ENCODE results near the gene POU2F2.
"Not testable (repeated sequence)": the region's sequence is repeated elsewhere in the genome, so short reads cannot be mapped to it uniquely, and the experiment has no call there.

POU2F2 gene

DNA sequence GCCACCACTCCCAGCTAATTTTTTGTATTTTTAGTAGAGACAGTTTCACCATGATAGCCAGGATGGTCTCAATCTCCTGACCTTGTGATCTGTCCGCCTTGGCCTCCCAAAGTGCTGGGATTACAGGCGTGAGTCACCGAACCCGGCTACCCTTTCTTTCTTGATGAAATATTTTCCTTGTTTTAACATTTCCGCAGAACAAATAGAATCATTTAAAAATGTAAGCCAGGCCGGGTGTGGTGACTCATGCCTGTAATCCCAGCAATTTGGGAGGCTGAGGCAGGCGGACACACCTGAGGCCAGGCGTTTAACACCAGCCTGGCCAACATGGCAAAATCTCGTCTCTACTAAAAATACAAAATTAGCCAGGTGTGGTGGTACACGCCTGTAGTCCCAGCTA, 32.0 kb downstream of the POU2F2 start:
- DNase-seq (ENCODE audit: low read depth in 2 of 2): not testable (repeated sequence)

DNA sequence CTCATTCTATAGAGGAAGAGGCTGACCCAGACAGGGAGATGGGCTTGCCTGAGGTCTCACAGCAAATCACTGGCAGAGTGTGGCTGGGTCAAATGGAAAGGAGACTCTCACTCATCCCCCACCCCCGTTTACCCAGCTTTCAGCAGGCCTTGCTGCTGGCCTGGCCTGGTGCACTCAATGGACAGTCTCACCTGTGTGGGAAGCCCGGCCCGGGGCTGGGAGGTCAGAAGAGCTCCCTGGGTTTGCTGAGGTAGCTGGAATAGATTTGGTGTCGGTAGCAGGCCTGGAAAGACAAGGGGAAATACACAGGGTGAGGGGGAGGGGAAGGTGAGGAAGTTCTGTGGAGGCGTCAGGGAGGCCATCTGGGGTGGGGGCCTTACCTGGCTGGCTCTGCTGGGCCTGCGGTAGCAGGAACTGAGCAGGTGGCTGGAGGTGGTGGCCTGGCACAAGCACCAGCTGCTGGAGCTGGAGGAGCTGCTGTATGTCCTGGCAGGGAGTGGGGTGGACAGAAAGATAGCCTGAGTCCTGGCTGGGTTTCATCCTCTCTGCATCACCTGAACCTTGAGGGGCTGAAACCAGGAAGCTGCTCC, 32.8 kb downstream of the POU2F2 start:
- no peak for DNase-seq (ENCODE audit: low read depth in 2 of 2)

GRCh38 chr19:42098781-42099180, 33.5 kb downstream of the POU2F2 start:
- DNase-seq (ENCODE audit: low read depth in 2 of 2): no peak

DNA sequence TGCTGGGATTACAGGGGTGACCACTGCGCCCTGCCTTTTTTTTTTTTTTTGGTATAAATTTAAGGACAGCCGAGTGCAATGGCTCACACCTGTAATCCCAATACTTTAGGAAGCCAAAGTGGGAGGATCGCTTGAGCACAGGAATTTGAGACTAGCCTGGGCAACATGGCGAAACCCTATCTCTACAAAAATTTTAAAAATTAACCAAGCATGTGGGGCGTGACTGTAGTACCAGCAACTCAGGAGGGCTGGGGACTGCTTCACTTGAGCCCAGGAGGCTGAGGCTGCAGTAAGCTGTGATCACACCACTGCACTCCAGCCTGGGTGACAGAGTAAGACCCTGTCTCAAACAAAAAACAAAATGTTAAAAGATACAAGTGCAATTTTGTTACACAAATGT, 34.8 kb downstream of the POU2F2 start:
- DNase-seq (ENCODE audit: low read depth in 2 of 2): no peak

DNA sequence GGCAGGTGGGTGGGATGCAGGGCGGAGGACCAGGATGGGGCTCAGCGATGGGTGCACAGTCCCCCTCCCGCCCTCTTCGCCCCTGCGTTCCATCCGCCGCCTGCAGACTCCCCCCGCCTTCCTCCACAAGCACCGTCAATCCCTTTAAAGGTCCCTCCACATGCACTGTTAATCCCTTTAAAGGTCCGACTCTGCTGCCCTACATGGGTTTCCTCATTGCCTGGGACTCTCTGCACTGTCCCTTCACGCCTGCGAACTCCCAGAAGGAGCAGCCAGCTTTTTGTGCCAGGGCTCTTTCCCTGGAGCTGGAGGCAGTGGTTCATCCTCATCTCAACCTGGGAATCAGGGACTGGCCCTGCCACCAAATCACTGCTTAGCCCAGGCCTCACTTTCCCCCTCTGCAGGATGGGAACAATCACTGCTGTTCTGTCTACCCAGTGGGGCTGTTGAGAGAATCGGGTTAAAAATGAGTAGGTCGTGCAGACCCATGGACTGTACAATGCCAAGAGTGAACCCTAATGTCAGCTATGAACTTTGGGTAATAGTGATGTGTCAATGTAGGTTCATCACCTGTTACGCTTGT, 35.9 kb downstream of the POU2F2 start:
- DNase-seq (ENCODE audit: low read depth in 2 of 2): no peak

GRCh38 chr19:42095814-42096230, 36.4 kb downstream of the POU2F2 start:
- no peak for DNase-seq (ENCODE audit: low read depth in 2 of 2)

DNA sequence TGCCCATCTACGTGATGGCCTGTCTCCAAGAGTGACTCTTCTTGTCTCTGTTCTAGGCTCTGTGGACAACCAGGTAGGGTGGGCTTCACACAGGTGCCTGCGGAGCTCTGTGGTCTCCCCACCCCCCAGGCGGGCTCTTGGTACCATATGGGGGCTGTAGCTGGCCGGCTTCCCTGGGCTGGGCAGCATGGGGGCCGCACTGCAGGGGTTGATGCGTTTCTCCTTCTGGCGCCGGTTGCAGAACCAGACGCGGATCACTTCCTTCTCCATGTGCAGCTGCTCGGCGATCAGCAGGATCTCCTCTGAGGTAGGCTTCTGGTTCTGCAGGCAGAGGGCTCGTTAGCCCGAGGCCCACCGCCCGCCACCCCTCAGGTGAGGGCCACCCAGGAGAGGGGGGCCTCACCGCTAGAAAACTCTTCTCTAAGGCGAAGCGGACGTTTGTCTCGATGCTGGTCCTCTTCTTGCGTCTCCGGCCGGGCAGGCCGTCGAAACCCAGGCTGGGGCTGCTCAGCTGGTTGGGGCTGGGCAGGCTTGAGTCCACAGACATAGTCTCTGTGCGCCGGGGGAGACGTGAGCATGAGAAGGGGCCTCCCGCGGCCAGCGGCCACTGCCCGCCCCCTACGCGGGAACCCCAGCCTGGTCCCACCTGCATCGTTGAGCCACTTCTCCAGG, 37.0 kb downstream of the POU2F2 start:
- DNase-seq (ENCODE audit: low read depth in 2 of 2): no peak

- DNase-seq (ENCODE audit: low read depth in 2 of 2): no peak
Measured at GRCh38 chr19:42093926-42094325, 38.3 kb downstream of the POU2F2 start.

GRCh38 chr19:42093505-42093904, 38.7 kb downstream of the POU2F2 start:
- DNase-seq (ENCODE audit: low read depth in 2 of 2): no peak

DNA sequence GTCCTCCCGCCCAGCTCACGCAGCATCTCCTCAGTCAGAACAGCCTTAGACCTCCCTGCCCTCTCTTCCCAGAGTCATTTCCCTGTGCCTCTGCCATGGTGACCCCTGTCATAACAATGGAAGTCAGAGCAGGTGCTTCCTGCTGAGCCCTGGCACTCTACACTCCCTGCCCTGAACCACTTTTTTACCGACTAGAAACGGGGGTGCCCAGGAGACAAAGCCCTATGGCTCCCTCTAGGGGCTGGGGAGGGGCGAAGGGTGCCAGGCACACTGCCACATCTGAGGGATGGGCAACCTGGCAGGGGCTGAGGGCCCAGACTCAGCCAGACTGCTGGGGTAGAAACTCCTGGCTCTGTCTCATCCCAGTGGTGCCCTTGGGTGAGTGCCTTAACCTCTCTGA, 39.9 kb downstream of the POU2F2 start:
- DNase-seq (ENCODE audit: low read depth in 2 of 2): no peak

DNA sequence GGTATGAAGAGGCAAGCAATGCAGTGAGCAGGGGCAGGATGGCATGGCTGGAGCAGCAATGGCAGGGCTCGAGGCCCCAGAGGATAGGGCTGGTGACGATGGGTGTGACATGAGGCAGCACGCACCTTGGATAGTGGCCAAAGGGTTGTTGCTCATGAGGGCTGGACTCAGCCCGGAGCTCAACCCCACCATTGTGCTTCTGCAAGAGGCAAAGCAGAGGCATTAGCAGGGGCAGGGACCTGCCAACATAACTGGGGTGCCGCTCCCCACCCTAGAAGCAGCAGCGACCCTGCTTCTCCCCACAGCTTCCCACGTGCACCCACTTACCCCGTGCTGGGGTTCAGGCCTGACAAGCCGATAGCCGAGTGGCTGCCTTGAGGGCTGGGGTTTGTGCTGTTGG, 40.5 kb downstream of the POU2F2 start:
- no peak for DNase-seq (ENCODE audit: low read depth in 2 of 2)

GRCh38 chr19:42091300-42091699, 40.9 kb downstream of the POU2F2 start:
- DNase-seq (ENCODE audit: low read depth in 2 of 2): no peak

DNA sequence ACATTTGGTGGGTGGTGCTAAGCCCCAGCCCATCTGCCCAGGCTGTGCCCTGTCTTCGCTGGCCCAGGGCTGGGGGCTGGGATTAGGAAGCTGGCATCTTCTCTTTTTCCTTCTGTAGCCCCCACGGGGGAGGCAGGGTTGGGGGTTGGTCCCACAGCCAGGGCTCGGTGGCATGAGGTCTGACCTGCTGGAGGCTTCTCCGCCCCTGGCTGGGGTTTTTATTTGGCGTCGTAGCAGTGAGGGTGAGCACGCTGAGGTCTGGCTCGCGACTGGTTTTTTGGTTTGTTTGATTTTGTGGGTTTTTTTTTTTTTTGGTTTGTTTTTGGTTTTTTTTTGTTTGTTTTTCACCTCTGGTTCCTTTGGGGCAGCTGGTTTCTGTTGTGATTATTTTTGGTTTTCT, 41.6 kb downstream of the POU2F2 start:
- no peak for DNase-seq (ENCODE audit: low read depth in 2 of 2)

DNA sequence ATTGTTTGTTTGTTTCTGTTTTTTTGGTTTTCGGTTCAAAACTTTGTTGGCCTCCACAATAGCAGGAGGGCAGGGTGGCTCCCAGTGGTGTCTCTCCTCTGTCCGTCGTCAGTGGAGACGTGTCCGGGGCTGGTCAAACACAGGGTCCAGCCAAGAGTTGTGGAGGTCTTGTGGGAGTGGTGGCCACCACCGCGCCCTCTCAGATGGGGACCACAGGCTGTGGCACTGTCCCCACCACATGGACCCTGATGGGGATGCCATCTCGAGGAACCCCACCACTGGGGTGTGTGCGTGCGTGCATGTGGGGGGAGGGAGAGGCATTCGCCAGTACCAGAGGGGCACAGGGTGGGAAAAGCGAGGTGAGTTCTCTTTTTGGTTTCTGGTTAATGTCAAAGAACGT, 42.5 kb downstream of the POU2F2 start:
- no peak for DNase-seq (ENCODE audit: low read depth in 2 of 2)

DNA sequence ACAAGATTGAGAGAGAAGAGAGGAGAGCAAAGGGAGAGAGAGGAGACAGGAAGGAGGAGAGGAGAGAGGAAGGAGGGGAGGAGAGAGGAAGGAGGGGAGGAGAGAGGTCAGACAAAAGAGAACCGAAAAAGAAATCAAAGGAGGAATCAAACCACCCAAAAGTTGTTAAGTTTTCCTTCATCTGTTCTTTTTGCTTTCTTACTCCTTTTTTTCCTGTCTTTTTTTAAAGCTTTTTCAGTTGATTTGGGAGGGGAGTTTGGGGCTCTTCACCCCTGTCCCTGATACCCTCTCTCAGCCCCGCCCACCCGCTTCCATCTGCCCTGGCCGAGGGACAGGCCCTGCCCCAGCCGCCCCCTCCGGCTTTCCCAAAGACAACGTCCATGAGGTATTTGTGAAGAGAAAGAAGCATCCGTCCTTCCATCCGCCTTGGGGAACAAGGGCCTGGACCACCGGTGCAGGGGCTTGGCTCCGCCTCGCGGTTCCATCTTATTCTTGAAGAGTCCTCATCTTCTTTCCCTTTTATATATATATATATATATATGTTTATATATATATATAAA, 43.0 kb downstream of the POU2F2 start:
- no peak for DNase-seq (ENCODE audit: low read depth in 2 of 2)

DNA sequence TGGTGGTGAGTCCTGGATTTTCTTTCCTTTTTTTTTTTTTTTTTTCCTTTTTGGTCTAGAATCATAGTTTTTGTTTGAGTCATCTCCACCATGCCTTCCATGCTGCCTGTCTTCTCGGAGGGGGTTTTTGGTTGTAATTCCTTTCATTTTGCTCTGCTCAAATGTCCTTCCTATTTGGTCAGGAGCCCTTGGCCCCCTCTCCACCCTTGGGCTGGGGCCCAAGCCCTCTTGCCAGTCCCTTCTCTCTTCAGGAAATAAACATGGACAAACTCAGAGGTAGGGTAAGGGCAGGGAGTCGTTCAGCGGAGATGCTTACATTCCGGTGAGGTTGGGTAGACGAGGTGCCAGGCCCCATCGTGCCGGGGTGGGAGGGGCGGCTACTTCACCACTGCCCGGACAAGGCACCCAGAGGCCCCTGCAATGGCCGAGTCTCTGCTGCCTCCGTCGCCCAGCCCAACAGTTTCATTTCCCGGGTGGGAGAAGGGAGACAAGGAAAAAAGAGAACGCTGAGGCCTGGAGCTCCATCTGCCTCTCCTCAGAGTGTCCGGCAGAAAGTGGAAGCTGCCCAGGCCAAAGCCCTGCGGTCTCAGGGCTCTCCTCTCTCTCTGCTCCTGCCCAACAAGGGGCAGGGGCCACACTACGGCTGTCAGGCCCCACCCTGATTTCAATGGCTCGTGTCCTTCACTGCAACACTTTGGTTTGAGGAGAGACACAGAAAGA, 43.6 kb downstream of the POU2F2 start:
- DNase-seq (ENCODE audit: low read depth in 2 of 2): no peak

DNA sequence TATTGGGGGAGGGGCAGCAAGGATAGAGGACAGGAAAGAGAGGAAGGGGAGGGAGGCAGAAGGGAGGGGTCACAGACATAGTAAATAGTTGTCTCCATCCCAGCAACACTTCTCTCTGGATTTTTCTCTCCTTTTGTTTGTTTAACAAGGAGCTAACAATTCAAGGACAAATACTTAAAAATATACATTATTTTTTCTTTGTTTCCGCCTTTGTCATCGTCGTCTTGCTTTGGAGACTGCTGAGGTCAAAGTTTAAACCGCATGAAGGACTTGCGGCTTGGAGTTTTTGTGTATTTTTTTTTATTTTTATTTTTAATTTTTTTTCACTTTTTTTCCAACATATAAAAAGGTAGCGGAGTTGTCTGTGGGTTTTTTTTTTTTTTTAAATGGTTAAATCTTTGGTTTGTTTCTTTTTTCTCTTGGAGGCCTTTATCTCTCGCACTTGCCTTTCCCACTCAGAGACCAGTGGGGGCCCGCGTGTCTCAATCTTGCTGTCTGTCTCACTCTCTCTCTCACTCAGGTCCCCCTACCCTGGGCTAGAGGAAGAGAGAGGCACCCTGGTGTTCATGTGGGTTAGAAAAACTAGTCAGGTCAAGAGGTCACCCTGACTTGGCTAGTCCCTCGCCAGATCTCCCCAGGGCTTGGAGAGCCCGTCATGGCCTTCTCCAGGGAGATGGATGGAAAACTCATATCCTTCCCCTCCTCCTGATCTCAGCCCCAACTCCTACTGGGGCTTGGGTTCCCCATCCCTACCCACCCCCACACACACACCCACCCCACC, 45.3 kb downstream of the POU2F2 start:
- no peak for DNase-seq (ENCODE audit: low read depth in 2 of 2)

DNA sequence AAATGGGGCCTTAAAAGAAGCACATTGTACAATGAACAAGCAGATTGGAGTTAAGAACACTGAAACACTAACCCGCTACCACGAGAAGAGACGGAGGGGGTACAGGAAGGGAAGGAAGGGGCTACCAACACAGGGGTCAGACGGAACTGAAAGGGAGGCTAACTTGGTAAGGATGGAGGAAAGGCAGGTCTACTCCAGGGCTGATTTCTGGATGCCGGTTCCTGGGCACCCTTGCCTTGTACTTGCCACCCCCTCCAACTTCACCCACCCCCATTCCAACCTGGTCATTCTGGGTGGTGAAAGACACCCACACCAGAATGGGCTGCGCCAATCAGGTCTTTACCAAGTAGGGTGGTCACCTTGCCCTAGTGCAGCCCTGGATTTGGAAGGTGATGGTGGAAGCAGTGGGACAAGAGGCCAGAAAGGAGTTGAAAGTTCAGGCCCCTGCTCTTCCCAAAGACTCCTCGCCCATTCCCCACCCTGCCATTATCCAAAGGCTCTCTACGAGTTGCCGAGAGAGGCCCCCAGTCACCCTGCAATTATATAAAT, 46.0 kb downstream of the POU2F2 start:
- DNase-seq (ENCODE audit: low read depth in 2 of 2): no peak

DNA sequence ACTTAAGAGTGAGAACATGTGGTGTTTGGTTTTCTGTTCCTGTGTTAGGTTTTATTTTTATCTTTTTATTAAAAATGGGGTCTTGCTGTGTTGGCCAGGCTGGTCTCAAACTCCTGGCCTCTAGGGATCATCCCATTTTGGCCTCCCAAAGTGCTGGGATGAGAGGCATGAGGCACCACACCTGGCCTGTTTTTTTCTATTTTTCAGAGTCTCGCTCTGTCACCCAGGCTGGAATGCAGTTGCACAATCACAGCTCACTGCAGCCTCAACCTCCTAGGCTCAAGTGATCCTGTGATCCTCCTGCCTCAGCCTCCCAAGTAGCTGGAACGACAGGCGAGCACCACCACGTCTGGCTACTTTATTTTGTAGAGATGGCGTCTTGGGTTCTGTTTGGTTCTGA, 48.7 kb downstream of the POU2F2 start:
- DNase-seq (ENCODE audit: low read depth in 2 of 2): no peak

- no peak for DNase-seq (ENCODE audit: low read depth in 2 of 2)
Measured at GRCh38 chr19:42081584-42082203, 50.6 kb downstream of the POU2F2 start.

- no peak for DNase-seq (ENCODE audit: low read depth in 2 of 2)
Measured at GRCh38 chr19:42080764-42081375, 51.4 kb downstream of the POU2F2 start.
